ENCODE results near the gene PDE10A. TPM values are rescaled to one million over a fixed set of nuclear protein-coding genes. Genes with fewer than 3 reads are reported as not detected.

PDE10A gene
- total RNA-seq, 1 experiment from 2014 or later, result 0.31 TPM

DNA sequence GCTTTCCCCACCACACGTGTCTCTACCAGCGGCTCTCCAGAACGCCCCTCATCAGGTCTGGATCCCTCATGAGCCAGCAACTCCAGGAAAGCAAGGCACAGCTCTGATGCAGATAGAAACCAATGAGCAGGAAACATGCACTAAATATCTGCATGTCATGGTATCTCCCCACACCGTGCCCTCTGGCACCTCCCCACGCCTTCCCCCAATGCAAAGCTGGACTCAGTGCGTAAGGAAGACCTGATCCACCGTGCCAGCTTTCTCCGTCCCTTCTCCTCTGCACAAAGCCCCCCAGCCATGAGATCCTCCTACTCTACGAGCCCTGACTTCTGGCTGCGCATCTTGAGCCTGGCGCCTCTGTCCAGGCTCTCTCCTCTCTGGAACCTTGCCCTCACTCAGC, 9.4 kb downstream of the PDE10A start:
- no CpG with 5 or more reads among the region's 11 CpGs for WGBS (ENCODE audit: extremely low coverage, insufficient read length, low lambda C conversion rate)
- Histone ChIP-seq H2BK5ac (ENCODE audit: insufficient read length, low read length) (no peak overlapping the region), H2BK15ac (ENCODE audit: low read depth, low read length) (no peak overlapping the region), H4K5ac (ENCODE audit: insufficient read length, low read depth, low read length) (no peak overlapping the region), H2AFZ (ENCODE audit: low read length) (no peak overlapping the region), H2BK20ac (ENCODE audit: low read depth, low read length, poor library complexity, severe bottlenecking) (no peak overlapping the region), H3K14ac (ENCODE audit: insufficient read depth, low read length) (no peak overlapping the region; the same call in 1 of the 2 replicates), H3K4me1 (ENCODE audit: insufficient read depth, low read length) (no peaks in the 10 kb centered on the region), H4K8ac (replicated peaks; ENCODE audit: insufficient read length, low read depth, low read length) (no peak overlapping the region), H2AK5ac (ENCODE audit: insufficient read length, low read length) (no peak overlapping the region), H3K27ac (ENCODE audit: insufficient read length, low read depth, low read length) (no peak overlapping the region), H3K4me2 (ENCODE audit: insufficient read depth, insufficient read length, low read length) (no peak overlapping the region), H4K91ac (ENCODE audit: insufficient read length, low read depth, low read length) (no peak overlapping the region), H3K79me1 (ENCODE audit: insufficient read depth, low read depth, low read length, poor library complexity, severe bottlenecking) (no peaks in the 10 kb centered on the region), H2BK120ac (ENCODE audit: low read depth, low read length, poor library complexity, severe bottlenecking) (no peak overlapping the region), H3K4ac (ENCODE audit: low read depth, low read length) (no peak overlapping the region), H4K20me1 (ENCODE audit: control insufficient read depth, insufficient read depth, insufficient read length) (no peaks in the 10 kb centered on the region), H3K56ac (ENCODE audit: insufficient read length, low read depth, low read length) (no peak overlapping the region), H3K23me2 (ENCODE audit: insufficient read length, low read depth, low read length, poor library complexity, severe bottlenecking) (no peaks in the 10 kb centered on the region), H3K79me2 (ENCODE audit: insufficient read depth, low read length) (no peaks in the 10 kb centered on the region), H3K9ac (ENCODE audit: extremely low read depth, insufficient read length, low read length) (no peak overlapping the region), H2BK12ac (ENCODE audit: insufficient read length, low read depth, low read length) (no peak overlapping the region), H3K18ac (ENCODE audit: insufficient read length, low read depth, low read length) (no peak overlapping the region), H3K9me3 (ENCODE audit: control insufficient read depth, low read depth, low read length) (no peaks in the 10 kb centered on the region), H3K27me3 (ENCODE audit: insufficient read depth, low read length) (peaks cover 5% of the 10 kb centered on the region), H3T11ph (ENCODE audit: low read length) (no peak overlapping the region), H3K23ac (ENCODE audit: insufficient read length, low read depth, low read length) (no peak overlapping the region)
- TF ChIP-seq CTCF (conservative IDR thresholded peaks at IDR 0.05), result no peak
- Mint-ChIP-seq H3K4me1 (peaks cover 2 to 12% of the 10 kb centered on the region in 2 experiments; a peak in 3 of 4 replicates), H3K9me3 (no peaks in the 10 kb centered on the region), H3K27ac (no peak overlapping the region), H3K27me3 (ENCODE audit: low read depth) (peaks cover 20% of the 10 kb centered on the region), H3K36me3 (ENCODE audit: insufficient read depth in 1 of 3, low read depth in 3 of 3) (no peaks in the 10 kb centered on the region), H3K4me3 (no peak overlapping the region)
- no peak for DNase-seq

Data from H9 (cell line).